Keratinocyte (primary cell): ENCODE results near the gene SEC11C. TPM values are rescaled to one million over a fixed set of nuclear protein-coding genes. Genes with fewer than 3 reads are reported as not detected.

Experiments
- DNase-seq: peaks from one replicate; pipeline ENCODE4 v3.0.0-alpha.2; 2011; ENCODE audit warnings: low read depth, missing footprints, low spot score
- FAIRE-seq: peaks from 2 replicates; lab custom pipeline; 2011; peaks lifted over from hg19 to GRCh38; lab: Jason Lieb, UNC
- H2AFZ ChIP-seq: 2 replicates; pipeline ENCODE4 v1.6.0; 2012; ENCODE audit warnings: low read length, control low read depth, inconsistent platforms; ENCODE audit not compliant: control insufficient read depth
- H3K27ac ChIP-seq: 2 replicates; pipeline ENCODE4 v1.5.1; 2011; ENCODE audit warnings: low read length; ENCODE audit not compliant: control insufficient read depth, insufficient read depth
- H3K27me3 ChIP-seq: 3 replicates; pipeline ENCODE4 v1.6.0; 2011; ENCODE audit warnings: low read length; ENCODE audit not compliant: control insufficient read depth, insufficient read depth; ENCODE audit errors: extremely low read depth
- H3K36me3 ChIP-seq, 2 experiments: 2 replicates in 1 of 2; 3 replicates in 1 of 2; pipeline ENCODE4 v1.5.1; 2011; ENCODE audit warnings: low read length in 2 of 2, mild to moderate bottlenecking in 1 of 2; ENCODE audit not compliant: control insufficient read depth in 2 of 2, insufficient read depth in 2 of 2; ENCODE audit errors: extremely low read depth in 1 of 2
- H3K4me1 ChIP-seq: 3 replicates; pipeline ENCODE4 v1.5.1; 2011; ENCODE audit warnings: low read length; ENCODE audit not compliant: control insufficient read depth, insufficient read depth; ENCODE audit errors: extremely low read depth
- H3K4me2 ChIP-seq: 3 replicates; pipeline ENCODE4 v1.6.0; 2011; ENCODE audit warnings: low read depth, low read length; ENCODE audit not compliant: control insufficient read depth, insufficient read depth; ENCODE audit errors: extremely low read depth
- H3K4me3 ChIP-seq, 3 experiments: fragments of 200-600 bp in 1 of 3; sonication (generic) in 1 of 3; 2 replicates in 2 of 3; 3 replicates in 1 of 3; pipeline ENCODE4 v1.5.1; 2011 to 2016; ENCODE audit warnings: low read length in 3 of 3, mild to moderate bottlenecking in 3 of 3, control low read depth in 2 of 3, inconsistent platforms in 1 of 3, low read depth in 1 of 3, mixed read lengths in 1 of 3, mixed run types in 1 of 3, moderate library complexity in 1 of 3; ENCODE audit not compliant: control insufficient read depth in 2 of 3, insufficient read depth in 2 of 3; ENCODE audit errors: extremely low read depth in 1 of 3
- H3K79me2 ChIP-seq: 2 replicates; pipeline ENCODE4 v1.6.0; 2012; ENCODE audit warnings: low read length; ENCODE audit not compliant: control insufficient read depth, insufficient read depth
- H3K9ac ChIP-seq: 3 replicates; pipeline ENCODE4 v1.6.0; 2011; ENCODE audit warnings: low read length; ENCODE audit not compliant: control insufficient read depth, insufficient read depth; ENCODE audit errors: extremely low read depth
- H3K9me1 ChIP-seq: 3 replicates; pipeline ENCODE4 v1.6.0; 2011; ENCODE audit warnings: low read length; ENCODE audit not compliant: control insufficient read depth, insufficient read depth; ENCODE audit errors: extremely low read depth
- H3K9me3 ChIP-seq: 2 replicates; pipeline ENCODE4 v1.5.1; 2012; ENCODE audit warnings: low read depth, low read length; ENCODE audit not compliant: control insufficient read depth
- H4K20me1 ChIP-seq: 3 replicates; pipeline ENCODE4 v1.6.0; 2011; ENCODE audit warnings: low read length; ENCODE audit not compliant: control insufficient read depth, insufficient read depth; ENCODE audit errors: extremely low read depth
- CTCF ChIP-seq, 3 experiments: IDR thresholded peaks in 1 of 3; conservative IDR thresholded peaks in 1 of 3; optimal IDR thresholded peaks in 1 of 3; 2 replicates in 2 of 3; 3 replicates in 1 of 3; pipeline versions ENCODE3 to v1.5.1; 2011; ENCODE audit warnings: low read length in 3 of 3, mild to moderate bottlenecking in 3 of 3, moderate library complexity in 2 of 3, control low read depth in 1 of 3, inconsistent platforms in 1 of 3; ENCODE audit not compliant: insufficient read depth in 2 of 3; ENCODE audit errors: extremely low read depth in 1 of 3
- EZH2 ChIP-seq: IDR thresholded peaks from one replicate; pipeline ENCODE4 v1.6.1; 2012; ENCODE audit warnings: inconsistent platforms, mild to moderate bottlenecking, low read length, moderate library complexity
- dilution Hi-C: fragments of 300-500 bp; cut with MboI; formaldehyde crosslinking; loops from one replicate; pipeline ENCODE4 v1.7.0; 2020; ENCODE audit warnings: low sequenced_read_pairs; ENCODE audit not compliant: extremely low pct_ligation_motif_present
- polyA plus RNA-seq, 5 experiments: library from polyadenylated mRNA; depleted of rRNA in 3 of 5; stranded (reverse) in 3 of 5; stranded (forward) in 1 of 5; unstranded in 1 of 5; fragments of >200 nt; gene quantifications; 1 replicate in 1 of 5; 2 replicates in 3 of 5; 3 replicates in 1 of 5; pipeline versions ENCODE4 v1.2.1 to v1.2.3, GENCODE V29; 2011 to 2012; ENCODE audit warnings: missing spikeins in 2 of 5, low read depth in 1 of 5, low replicate concordance in 1 of 5

The SEC11C gene
- polyA plus RNA-seq, 1 donor (not counting 4 experiments of a cell fraction or from before 2014, with no cell fraction given), result 56.5 TPM

- Histone ChIP-seq H3K9me3 (no peaks in the 10 kb centered on the region), H3K27me3 (peaks cover 20% of the 10 kb centered on the region), H4K20me1 (no peaks in the 10 kb centered on the region), H3K4me1 (no peaks in the 10 kb centered on the region), H3K4me2 (no peak overlapping the region), H3K9ac (no peak overlapping the region), H3K4me3 (no peak overlapping the region), H2AFZ (no peak overlapping the region), H3K27ac (no peak overlapping the region), H3K36me3 (no peaks in the 10 kb centered on the region), H3K9me1 (no peaks in the 10 kb centered on the region), H3K79me2 (no peaks in the 10 kb centered on the region)
- TF ChIP-seq EZH2 (no peak), CTCF (optimal IDR thresholded peaks at IDR 0.05 in 1 of 3, IDR thresholded peaks at IDR 0.05 in 1 of 3, conservative IDR thresholded peaks at IDR 0.05 in 1 of 3; ENCODE audit: extremely low read depth in 1 of 3, insufficient read depth in 2 of 3, low read length in 3 of 3) (no peak)
- dilution Hi-C loops, result no loop called here
- FAIRE-seq (no peak), DNase-seq (no peak)
These were observed 43.4 kb upstream of the SEC11C start for GRCh38 chr18:59096098-59096789.

- no peaks in the 10 kb centered on the region for H3K9me3 ChIP-seq
- H3K27ac ChIP-seq, result no peak overlapping the region
- H3K36me3 ChIP-seq, result no peaks in the 10 kb centered on the region
- no peak overlapping the region for H3K9ac ChIP-seq
- H4K20me1 ChIP-seq, result no peaks in the 10 kb centered on the region
- no peak for DNase-seq
- no peak overlapping the region for H2AFZ ChIP-seq
- TF ChIP-seq CTCF (optimal IDR thresholded peaks at IDR 0.05 in 1 of 3, IDR thresholded peaks at IDR 0.05 in 1 of 3, conservative IDR thresholded peaks at IDR 0.05 in 1 of 3; ENCODE audit: extremely low read depth in 1 of 3, insufficient read depth in 2 of 3, low read length in 3 of 3), result no peak
- no peak for TF ChIP-seq EZH2
- no peak overlapping the region for H3K4me3 ChIP-seq
- H3K79me2 ChIP-seq, result no peaks in the 10 kb centered on the region
- FAIRE-seq, result no peak
- dilution Hi-C loops, result no loop called here
- peaks cover 18% of the 10 kb centered on the region for H3K27me3 ChIP-seq
- H3K4me1 ChIP-seq, result no peaks in the 10 kb centered on the region
- no peaks in the 10 kb centered on the region for H3K9me1 ChIP-seq
- H3K4me2 ChIP-seq, result no peak overlapping the region
These were observed 37.8 kb upstream of the SEC11C start for GRCh38 chr18:59101830-59102414.
